ENCODE measurements around the gene CCNI2. TPM values are rescaled to one million over a fixed set of nuclear protein-coding genes. Genes with fewer than 3 reads are reported as not detected.

The CCNI2 gene
- total and polyA plus RNA-seq, 8 donors: 0.46 to 56.7 (median 1.6) TPM; not detected in 2

DNA sequence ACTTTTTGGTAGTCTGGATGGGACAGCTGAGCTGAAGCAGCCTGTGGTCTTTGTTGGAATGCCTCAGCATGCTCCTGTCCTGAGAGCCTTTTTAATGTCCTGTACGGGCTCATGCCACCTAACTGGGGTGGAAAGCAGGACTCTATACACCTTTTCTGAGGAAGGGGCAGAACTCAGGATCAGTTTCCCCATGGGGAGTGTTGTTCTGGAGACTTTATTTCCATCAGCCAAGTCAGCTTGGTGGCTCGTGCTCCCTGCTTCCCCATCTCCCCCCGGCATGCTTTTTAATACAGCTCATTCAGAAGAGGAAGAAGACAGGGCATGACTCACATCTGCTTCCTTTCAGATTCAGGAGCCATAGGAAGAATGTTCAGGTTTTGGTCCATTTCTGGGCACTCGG lies 34.9 kb downstream of the CCNI2 start:
- Histone ChIP-seq H3K27me3 (no peaks in the 10 kb centered on the region), H3K9me3 (no peaks in the 10 kb centered on the region), H3K4me1 (peaks cover 0 to 15% (median 10%) of the 10 kb centered on the region in 4 donors), H3K36me3 (no peaks in the 10 kb centered on the region), H3K27ac (no peak overlapping the region), H3K4me3 (no peak overlapping the region)
- TF ChIP-seq EP300 (IDR thresholded peaks at IDR 0.05): no peak
- no peak for TF ChIP-seq POLR2AphosphoS5 (IDR thresholded peaks at IDR 0.05)
- TF ChIP-seq CTCF (IDR thresholded peaks at IDR 0.05): no peak
- TF ChIP-seq POLR2A (IDR thresholded peaks at IDR 0.05): no peak
- intact Hi-C loops (cut with DNase I; ENCODE audit: low total_unique reads): no loop called here
- no peak for DNase-seq
- 63 to 87% (median 74%) methylated on average over 4 of the region's 4 CpGs for WGBS, 5 donors

GRCh38 chr5:132785365-132785764 lies 38.1 kb downstream of the CCNI2 start:
- Histone ChIP-seq H3K4me3 (no peak overlapping the region), H3K27me3 (no peaks in the 10 kb centered on the region), H3K27ac (no peak overlapping the region), H3K9me3 (no peaks in the 10 kb centered on the region), H3K4me1 (peaks cover 0 to 12% (median 0%) of the 10 kb centered on the region in 4 donors), H3K36me3 (no peaks in the 10 kb centered on the region)
- DNase-seq: no peak
- no peak for TF ChIP-seq POLR2AphosphoS5 (IDR thresholded peaks at IDR 0.05)
- TF ChIP-seq CTCF (IDR thresholded peaks at IDR 0.05): no peak
- no peak for TF ChIP-seq POLR2A (IDR thresholded peaks at IDR 0.05)
- TF ChIP-seq EP300 (IDR thresholded peaks at IDR 0.05): no peak
- WGBS, 5 donors: 60 to 77% (median 74%) methylated on average over 5 of the region's 5 CpGs
- intact Hi-C loops (cut with DNase I; ENCODE audit: low total_unique reads): no loop called here

GRCh38 chr5:132785864-132786263 lies 38.6 kb downstream of the CCNI2 start:
- DNase-seq: no peak
- TF ChIP-seq POLR2AphosphoS5 (IDR thresholded peaks at IDR 0.05) (no peak), CTCF (IDR thresholded peaks at IDR 0.05) (no peak), EP300 (IDR thresholded peaks at IDR 0.05) (no peak), POLR2A (IDR thresholded peaks at IDR 0.05) (no peak)
- intact Hi-C loops (cut with DNase I; ENCODE audit: low total_unique reads): no loop called here
- Histone ChIP-seq H3K36me3 (no peaks in the 10 kb centered on the region), H3K27me3 (no peaks in the 10 kb centered on the region), H3K4me3 (no peak overlapping the region), H3K27ac (no peak overlapping the region), H3K9me3 (no peaks in the 10 kb centered on the region), H3K4me1 (peaks cover 0 to 13% (median 0%) of the 10 kb centered on the region in 4 donors)
- WGBS, 5 donors: 89 to 97% (median 96%) methylated on average over 4 of the region's 4 CpGs

DNA sequence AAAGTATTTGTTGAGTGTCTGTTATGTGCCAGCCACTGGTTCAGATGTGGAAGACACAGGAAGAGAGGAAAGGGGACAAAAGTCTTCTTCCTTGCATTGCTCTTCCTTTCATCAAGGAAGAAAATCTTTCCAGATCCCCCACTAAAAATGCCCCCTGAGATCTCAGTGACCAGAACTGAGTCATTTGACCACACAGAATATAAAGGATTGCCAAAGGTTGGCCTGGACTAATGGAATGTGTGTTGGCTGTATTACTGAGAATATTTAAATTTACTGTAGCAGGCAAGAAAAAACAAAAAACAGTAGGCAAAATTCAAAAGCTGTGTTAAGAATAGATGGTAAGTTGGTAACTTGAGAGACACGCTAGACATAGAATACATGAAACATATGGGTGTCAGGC lies 39.9 kb downstream of the CCNI2 start:
- no peak overlapping the region for H3K4me3 ChIP-seq
- DNase-seq: no peak
- H3K4me1 ChIP-seq: peaks cover 0 to 13% (median 0%) of the 10 kb centered on the region in 4 donors
- WGBS, 5 donors: 95 to 100% (median 97%) methylated on average over 1 of the region's 1 CpG
- TF ChIP-seq POLR2A (IDR thresholded peaks at IDR 0.05): no peak
- TF ChIP-seq CTCF (IDR thresholded peaks at IDR 0.05): no peak
- TF ChIP-seq POLR2AphosphoS5 (IDR thresholded peaks at IDR 0.05): no peak
- no peak for TF ChIP-seq EP300 (IDR thresholded peaks at IDR 0.05)
- no peaks in the 10 kb centered on the region for H3K9me3 ChIP-seq
- no peak overlapping the region for H3K27ac ChIP-seq
- no peaks in the 10 kb centered on the region for H3K36me3 ChIP-seq
- intact Hi-C loops (cut with DNase I; ENCODE audit: low total_unique reads): no loop called here
- H3K27me3 ChIP-seq: no peaks in the 10 kb centered on the region

Measured in stomach (tissue), 9 donors.